HG03097 (cell line): ENCODE measurements around the gene ATPAF1.
A peak's percentile ranks its signal among the peaks of the same experiment; 100 is the strongest.
"Not testable (repeated sequence)": the region's sequence is repeated elsewhere in the genome, so short reads cannot be mapped to it uniquely, and the experiment has no call there.

ENCODE experiments used
- ATAC-seq: cut with Tn5 transposase; IDR thresholded peaks from one replicate; pipeline ENCODE4 v1.9.1; 2021; ENCODE audit not compliant: unreplicated experiment, low FRiP score

Gene ATPAF1

DNA sequence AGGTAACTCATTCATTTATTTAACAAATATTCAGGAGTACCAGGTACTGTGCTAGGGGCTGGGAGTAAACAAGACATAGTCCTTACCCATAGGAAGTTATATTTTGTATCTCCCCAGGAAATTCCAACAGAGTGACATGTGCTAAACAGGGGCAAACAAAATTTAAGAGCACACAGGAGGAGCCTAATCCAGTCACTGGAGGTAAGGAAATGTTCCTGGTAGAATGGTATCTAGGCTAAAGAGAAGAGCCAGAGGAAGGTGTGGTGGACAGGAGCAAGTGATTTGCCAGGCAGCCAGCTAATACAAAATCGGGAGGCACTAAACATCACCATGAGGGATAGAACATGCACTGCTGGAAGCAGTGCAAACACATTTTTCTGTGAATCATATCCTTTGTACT, 13.9 kb upstream of the ATPAF1 start:
- ATAC-seq = no peak

DNA sequence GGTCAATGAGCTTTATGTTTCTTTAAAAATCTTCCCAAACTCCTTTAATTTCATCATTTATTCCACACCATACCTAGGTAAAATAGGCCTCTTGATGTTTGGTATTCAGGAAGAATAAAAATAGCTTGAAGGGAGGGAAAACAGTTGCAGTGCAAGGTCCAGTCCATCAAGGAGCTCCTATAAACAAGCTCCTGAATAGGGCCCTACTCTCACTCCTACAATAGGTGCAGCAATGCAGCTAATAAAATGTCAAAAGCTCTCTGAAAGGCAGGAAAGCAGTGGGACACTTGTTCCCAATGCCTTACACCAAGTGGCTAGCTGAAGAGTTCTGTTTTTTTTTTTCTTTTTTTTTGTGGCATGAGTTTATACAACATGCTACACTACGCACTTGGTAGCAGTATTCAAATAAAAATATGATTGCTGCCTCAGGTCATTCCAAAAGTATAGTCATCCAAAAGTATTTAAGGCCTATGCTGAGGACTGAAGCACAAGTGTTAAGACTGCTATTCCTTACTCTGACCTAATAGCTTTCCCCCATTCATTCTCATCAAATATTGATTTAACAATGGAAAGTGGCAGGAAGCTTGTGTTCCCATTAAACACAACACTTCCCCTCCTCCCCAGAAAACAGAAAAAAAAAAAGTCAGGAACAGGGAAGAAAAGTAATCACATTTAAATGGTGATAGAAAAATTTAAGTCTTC, 13.3 kb upstream of the ATPAF1 start:
- ATAC-seq = no peak

DNA sequence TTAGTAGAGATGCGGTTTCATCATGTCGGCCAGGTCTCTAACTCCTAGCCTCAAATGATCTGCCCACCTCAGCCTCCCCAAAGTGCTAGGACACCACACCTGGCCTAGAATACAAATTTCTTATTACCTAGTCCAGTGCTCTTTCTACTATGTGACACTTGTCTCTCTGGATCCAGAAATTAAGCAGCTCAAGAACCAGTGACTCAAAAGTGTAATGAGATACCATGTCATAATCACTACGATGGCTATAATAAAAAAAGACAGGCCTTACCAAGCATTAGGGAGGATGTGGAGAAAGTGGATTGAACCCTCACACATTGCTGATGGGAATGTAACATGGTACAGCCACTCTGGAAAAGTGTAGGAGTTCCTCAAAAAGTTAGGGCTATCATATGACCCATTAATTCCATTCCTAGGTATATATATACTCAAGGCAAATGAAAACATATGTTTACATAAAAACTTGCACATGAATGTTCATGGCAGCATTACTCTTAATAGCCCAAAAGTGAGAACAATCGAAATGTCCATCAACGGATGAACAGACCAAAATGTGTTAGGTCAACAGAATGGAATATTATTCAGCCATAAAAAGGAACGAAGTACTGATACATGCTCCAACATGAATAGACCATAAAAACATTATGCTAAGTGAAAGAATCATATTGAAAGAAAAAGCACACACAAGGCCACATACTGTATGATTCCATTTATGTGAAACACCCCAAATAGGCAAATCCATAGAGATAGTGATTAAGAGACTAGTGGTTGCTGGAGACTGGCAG, 11.8 kb upstream of the ATPAF1 start:
- ATAC-seq = no peak

DNA sequence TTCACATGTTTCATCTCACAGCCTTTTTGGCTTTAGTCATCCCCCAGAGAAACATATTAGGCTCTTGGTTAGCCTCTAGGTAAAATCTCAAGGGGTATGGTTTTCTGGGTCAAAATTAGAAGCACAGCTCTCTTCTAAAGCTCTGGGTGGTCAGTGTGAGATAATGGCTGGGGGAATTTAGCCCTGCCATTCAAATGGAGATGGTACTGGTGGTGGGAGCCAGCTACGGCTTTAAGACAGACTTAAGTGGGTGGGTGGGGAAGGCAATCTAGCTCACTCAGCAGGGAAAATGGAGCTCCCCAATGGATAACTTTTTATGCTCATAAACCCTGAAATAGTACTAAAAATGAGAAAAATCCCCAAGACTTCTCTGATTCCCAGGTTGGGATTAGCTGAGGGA, 9.2 kb upstream of the ATPAF1 start:
- no peak for ATAC-seq

DNA sequence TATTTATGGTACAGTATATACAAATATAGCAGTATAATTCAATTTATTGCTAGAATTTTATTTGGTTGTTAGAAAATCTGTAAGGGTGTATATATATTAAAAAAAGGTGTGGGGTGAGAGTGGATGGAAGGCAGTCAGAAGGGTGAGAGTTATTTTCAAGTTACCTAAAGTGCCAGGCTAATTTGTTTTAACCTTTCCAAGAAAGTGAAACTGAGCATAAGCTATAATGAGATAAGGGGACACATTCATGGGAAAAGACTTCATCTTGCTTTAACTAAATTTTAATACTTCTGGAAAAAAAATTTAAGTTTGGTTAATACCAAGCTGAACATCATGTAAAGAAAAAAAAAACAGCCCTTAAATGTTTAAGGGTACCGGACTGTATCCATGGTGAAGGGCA, 8.4 kb upstream of the ATPAF1 start:
- ATAC-seq = no peak

DNA sequence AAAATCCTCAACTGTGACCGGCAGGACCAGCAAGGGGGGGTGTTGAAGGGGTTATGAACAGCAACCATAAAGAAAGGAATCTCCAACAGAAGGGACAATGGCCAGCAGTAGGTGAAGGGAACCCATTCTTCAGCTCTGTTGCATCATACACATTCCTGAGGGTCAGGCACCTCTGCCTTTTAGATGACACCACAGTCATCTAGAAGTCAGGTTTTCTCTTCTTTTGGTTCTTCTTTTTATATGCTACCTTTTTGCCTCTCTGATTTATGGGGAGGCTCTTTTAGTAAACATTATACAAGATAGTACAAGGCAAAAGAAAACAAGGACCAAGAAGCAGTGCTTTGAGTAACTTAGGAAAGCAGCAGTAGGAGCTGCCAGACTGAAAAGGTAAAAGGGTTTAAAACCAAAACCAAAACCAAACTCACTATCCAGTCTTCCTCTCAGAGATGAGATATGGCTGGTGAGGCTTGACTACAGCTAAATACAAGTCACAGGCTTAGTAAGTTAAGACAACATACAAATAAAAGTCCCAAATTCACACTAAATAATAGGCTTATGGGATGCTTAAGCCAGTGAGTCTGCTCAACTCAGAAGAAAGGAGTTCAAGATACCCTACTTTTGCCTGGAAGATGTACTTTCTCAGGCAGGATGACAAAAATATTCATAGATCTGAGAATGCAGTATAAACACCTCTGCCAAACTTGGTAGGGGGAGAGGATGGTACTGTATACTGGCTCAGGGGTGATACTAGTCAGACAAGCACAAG, 7.6 kb upstream of the ATPAF1 start:
- no peak for ATAC-seq

DNA sequence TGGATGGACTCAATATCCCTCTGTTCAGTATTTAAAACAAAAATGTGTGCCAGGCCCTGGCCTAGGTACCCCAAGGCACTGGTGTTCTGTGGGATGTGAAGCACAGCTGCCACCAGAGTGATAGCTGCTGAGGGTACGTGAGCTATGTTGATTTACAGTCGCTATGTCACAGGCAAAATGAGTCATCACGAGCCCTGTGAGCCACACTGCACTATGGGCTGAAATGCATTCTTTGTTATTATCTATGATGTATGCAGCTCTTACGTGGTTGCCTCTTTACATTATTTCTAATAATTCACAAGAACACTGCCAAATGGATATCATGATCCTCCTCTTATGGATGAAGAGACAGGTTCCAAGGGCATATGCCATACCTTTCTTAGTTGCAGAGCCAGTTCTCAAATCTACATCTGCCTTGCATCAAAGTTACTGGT, 5.6 kb upstream of the ATPAF1 start:
- no peak for ATAC-seq

DNA sequence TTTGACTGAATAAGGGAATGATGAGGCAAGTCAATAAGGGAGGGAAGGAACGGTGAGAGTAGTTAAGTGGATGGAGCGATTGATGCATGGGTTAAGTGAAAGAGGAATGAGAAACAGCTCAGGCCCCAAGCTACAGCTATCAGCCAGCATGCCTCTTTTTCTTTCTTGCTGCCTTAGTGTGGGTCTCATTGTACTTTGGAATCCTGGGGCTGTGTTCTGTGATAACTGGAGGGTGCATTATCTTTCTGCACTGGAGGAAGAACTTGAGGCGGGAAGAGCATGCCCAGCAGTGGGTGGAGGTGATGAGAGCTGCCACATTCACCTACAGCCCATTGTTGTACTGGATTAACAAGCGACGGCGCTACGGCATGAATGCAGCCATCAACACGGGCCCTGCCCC, 4.5 kb upstream of the ATPAF1 start:
- no peak for ATAC-seq

DNA sequence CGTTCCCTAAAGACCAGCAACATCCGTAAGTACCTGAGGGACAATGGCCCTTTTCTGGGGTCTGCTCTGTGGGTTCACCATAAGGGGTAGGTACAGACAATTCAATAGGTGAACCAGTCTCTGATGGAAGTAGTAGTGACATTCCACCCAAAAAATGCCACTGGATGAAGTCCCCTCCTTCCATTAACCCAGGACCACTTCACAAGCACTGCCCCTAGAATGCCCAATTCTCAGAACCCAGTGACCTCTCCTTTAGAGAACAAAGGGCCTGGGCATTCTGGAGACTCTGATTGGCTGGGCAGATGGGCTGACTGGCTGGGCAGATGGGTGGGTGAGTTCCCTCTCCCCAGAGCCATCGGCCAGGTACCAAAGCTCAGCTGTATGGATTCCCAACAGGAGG, 3.4 kb upstream of the ATPAF1 start, which contains the start of gene TEX38:
Gene TEX38 (plus strand): TSS at position 301 of the 400 bp plus-strand sequence. CDS start 81 bp downstream, at position 382.
- ATAC-seq = no peak

DNA sequence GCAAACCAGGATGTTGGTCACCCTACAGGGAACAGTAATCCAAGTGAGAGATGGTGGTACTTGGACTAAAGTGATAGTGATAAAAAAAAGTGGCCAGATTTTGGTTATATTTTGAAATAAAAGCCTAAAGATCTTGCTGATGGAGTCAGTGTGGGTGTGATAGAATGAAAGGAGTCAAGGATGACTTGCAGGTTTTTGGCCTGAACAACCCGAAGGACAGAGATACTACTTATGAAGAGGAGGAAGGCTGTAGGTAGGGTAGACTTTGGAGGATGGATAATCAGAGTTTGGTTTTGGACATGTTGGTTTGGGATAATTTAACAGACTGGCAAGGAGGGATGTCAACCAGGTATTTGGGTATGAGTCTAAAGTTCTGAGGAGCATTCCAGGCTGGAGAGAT, 2.0 kb upstream of the ATPAF1 start:
- no peak for ATAC-seq

DNA sequence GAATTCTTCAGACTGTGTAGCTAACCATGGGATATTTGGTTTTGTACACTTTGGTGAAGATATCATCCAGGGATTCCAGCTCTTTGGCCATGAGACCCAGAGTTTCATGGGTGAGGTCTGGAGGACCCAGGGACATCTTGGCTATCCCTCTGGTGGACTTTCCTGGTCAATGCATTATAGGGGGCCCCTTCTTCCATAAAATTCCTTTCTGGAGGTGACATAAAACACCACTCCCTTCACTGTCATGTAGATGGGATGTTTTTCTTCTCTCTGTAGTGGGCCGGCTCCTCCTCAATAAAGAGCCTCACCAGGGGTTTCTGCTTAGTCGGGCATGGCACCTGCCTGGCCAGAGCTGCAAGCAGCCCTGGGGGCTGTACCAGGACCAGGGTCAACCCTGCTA, 2.2 kb downstream of the ATPAF1 start:
- ATAC-seq = no peak

DNA sequence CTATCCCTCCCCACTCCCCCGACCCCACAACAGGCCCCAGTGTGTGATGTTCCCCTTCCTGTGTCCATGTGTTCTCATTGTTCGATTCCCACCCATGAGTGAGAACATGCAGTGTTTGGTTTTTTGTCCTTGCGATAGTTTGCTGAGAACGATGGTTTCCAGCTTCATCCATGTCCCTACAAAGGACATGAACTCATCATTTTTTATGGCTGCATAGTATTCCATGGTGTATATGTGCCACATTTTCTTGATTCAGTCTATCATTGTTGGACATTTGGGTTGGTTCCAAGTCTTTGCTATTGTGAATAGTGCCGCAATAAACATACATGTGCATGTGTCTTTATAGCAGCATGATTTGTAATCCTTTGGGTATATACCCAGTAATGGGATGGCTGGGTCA, 5.2 kb downstream of the ATPAF1 start:
- ATAC-seq = not testable (repeated sequence)

DNA sequence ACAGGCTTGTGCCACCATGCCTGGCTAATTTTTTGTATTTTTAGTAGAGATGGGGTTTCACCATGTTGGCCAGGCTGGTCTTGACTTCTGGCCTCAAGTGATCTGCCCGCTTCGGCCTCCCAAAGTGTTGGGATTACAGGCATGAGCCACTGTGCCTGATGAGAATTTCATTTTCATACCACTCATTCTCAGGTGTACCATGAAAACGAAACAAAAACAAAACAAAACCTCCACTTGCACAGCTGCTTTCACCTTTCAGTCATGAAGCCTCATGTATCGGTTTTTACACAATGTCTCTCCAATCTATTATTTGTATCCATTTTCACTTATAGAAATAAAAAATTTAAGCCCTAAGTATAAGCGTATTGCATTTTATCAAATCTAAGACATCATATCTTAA, 8.0 kb downstream of the ATPAF1 start:
- ATAC-seq = peak; percentile 76

DNA sequence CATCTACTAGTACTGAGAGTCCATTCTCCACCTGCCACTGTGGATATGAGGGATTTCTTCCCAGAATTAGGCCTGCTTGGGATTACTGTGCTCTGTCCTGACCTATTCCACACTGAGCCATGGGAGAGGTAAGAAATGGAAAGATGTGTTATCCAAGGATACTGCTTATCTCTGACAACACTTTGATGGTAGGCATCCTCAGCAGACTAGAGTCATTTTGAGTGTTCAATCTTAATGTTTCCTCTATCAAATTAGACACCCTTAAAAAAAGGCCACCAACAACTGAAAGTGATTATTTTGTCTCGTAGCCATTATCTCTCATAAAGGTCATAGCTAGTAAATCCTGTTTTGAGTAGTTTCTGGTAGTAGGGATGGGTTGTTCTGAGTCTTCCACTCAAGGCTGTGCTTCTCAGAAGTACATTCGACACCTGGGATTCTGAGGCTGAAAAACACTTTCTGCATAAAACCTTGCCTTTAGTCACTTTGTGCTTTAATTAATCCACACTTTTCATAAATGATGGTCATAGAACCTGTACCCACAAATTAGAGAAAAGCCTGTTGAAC, 8.8 kb downstream of the ATPAF1 start:
- ATAC-seq = no peak

DNA sequence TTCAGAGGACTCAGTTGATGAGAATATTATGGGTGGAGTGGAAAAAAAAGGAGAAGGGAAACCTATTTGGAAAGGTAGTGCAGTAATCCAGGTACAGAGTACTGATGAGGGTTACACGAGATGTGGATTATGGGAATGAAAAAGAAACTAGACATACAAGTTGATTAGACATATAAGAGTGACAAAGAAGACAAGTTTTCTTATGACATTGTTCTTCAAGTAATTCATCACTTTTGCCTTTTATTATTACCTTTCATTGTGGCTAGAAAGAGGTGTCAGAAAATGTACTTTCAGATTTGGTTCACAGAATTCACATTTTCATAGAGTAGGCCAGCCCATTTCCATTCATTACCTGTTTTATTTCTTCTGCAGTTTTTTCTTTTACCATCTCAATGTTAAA, 10.4 kb downstream of the ATPAF1 start:
- no peak for ATAC-seq

DNA sequence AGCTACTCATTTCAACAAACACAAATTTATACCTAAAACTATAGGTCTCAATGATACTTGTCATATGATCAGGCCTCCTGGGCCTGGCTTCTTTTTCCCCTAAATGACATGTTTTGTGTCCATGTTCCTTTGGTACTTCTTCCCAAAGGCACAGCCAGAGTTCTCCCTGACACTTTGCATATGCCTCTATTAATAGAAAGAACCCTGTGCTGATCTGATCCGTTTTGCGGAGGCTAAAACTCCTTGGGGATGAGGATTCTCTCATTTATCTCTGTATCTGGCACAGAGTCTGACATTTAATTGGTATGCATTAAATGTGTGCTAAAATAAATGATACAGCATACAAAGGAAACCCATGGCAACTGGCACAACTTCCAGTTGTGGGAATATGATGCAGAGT, 11.5 kb downstream of the ATPAF1 start:
- ATAC-seq = no peak

DNA sequence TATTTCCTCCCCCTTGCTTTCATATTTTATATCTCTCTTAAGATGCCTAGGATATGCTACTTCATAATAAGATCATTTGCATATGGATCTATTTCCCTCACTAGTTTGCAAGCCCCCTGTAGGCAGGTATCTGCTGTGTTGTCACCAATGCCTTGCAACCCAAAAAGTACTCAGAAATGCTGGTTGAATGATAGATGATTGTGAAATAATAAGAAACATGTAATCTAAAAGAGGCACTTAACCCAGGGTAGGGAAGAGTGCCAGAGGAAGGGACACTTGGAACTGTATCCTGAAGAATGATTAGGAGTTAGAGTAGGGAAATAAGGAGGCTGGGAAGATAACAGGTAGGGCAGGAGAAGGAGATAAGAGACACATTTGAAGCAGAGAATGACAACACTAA, 12.3 kb downstream of the ATPAF1 start:
- ATAC-seq = no peak

DNA sequence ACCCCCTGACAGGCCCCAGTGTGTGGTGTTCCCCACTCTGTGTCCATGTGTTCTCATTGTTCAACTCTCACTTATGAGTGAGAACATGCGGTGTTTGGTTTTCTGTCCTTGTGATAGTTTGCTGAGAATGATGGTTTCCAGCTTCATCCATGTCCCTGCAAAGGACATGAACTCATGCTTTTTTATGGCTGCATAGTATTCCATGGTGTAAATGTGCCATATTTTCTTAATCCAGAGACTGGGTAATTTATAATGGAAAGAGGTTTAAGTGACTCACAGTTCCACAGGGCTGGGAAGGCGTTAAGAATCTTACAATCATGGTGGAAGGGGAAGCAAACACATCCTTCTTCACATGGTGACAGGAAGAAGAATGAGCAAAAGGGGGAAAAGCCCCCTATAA, 13.5 kb downstream of the ATPAF1 start:
- not testable (repeated sequence) for ATAC-seq

DNA sequence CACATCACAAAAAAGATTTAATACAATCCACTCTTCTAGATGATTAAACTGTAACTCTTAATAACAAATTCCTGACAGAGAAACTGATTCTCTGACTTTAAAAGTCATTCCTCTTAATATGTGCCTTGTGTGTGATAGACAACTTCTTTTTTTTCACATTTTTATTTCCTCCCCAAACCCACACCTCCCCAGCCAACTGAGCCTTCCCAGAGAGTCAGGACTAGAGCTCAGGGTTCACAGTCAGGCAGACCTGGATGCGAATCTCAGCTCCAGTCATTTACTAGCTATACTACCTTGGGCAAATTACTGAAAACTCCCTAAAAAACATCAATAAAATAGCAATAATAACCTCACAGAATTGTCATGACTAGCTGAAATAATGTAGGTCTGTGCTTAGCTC, 14.2 kb downstream of the ATPAF1 start:
- no peak for ATAC-seq

DNA sequence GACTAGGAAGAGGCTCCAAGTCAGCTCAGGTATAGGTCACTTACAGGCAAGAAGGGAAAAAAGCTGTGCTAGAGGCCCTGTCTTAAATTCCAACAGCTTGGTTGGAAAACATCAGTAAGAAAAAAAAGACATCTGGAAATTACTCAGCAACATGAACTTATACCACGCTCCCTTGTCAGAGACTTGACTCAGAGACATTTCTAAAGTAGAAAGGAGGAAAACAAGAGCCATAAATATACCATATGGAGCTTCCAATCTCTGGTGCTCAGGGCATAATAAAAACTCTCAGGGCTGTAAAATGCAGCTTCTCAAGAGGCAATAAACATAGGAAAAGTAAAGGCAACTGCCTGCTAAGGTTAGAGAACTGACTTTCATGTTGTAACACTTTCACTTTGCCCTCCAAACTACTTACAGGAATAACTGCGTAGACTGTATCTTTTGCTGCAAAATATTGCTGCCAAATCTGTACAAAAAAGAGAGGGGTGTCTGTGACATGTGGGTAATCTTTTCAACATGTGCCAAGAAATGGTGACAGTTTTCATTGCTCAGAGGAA, 14.7 kb downstream of the ATPAF1 start:
- no peak for ATAC-seq
